ENCODE data around the gene CMTM7.

CMTM7 gene

GRCh38 chr3:32391643-32392535 is at the start of gene CMTM7:
Gene CMTM7, plus strand, starts transcription at chr3:32391853. Its CDS starts 54 bp downstream, at chr3:32391907.
- DNase-seq (ENCODE audit: low spot score) = peak; percentile 80

- no peak for DNase-seq (ENCODE audit: low spot score)
Observed at GRCh38 chr3:32347343-32348125, 44.1 kb upstream of the CMTM7 start.

GRCh38 chr3:32349184-32349583 is 42.5 kb upstream of the CMTM7 start:
- DNase-seq (ENCODE audit: low spot score) = no peak

- DNase-seq (ENCODE audit: low spot score) = no peak
Observed at GRCh38 chr3:32352563-32352962, 39.1 kb upstream of the CMTM7 start.

GRCh38 chr3:32353351-32353750 is 38.3 kb upstream of the CMTM7 start:
- DNase-seq (ENCODE audit: low spot score) = no peak

GRCh38 chr3:32354362-32354778 is 37.3 kb upstream of the CMTM7 start:
- no peak for DNase-seq (ENCODE audit: low spot score)

GRCh38 chr3:32355751-32356291 is 35.8 kb upstream of the CMTM7 start:
- no peak for DNase-seq (ENCODE audit: low spot score)

GRCh38 chr3:32359766-32360492 is 31.7 kb upstream of the CMTM7 start:
- DNase-seq (ENCODE audit: low spot score) = no peak

- no peak for DNase-seq (ENCODE audit: low spot score)
Observed at GRCh38 chr3:32360493-32360827, 31.2 kb upstream of the CMTM7 start.

- peak; percentile 31 for DNase-seq (ENCODE audit: low spot score)
Observed at GRCh38 chr3:32366638-32367397, 24.8 kb upstream of the CMTM7 start.

GRCh38 chr3:32367442-32367841 is 24.2 kb upstream of the CMTM7 start:
- no peak for DNase-seq (ENCODE audit: low spot score)

- no peak for DNase-seq (ENCODE audit: low spot score)
Observed at GRCh38 chr3:32371461-32372212, 20.0 kb upstream of the CMTM7 start.

GRCh38 chr3:32372213-32372490 is 19.5 kb upstream of the CMTM7 start:
- no peak for DNase-seq (ENCODE audit: low spot score)

GRCh38 chr3:32373276-32373675 is 18.4 kb upstream of the CMTM7 start:
- DNase-seq (ENCODE audit: low spot score) = no peak

GRCh38 chr3:32373844-32374243 is 17.8 kb upstream of the CMTM7 start:
- no peak for DNase-seq (ENCODE audit: low spot score)

- peak; percentile 68 for DNase-seq (ENCODE audit: low spot score)
Observed at GRCh38 chr3:32374788-32375595, 16.7 kb upstream of the CMTM7 start.

- DNase-seq (ENCODE audit: low spot score) = no peak
Observed at GRCh38 chr3:32375596-32375930, 16.1 kb upstream of the CMTM7 start.

- no peak for DNase-seq (ENCODE audit: low spot score)
Observed at GRCh38 chr3:32376115-32376514, 15.5 kb upstream of the CMTM7 start.

GRCh38 chr3:32379831-32380500 is 11.7 kb upstream of the CMTM7 start:
- DNase-seq (ENCODE audit: low spot score) = no peak

- no peak for DNase-seq (ENCODE audit: low spot score)
Observed at GRCh38 chr3:32381922-32382321, 9.7 kb upstream of the CMTM7 start.

Data from SW480 (cell line).